Upper lobe of right lung (tissue), 1 donor: ENCODE measurements around the gene ABHD6. TPM values are rescaled to one million over a fixed set of nuclear protein-coding genes. Genes with fewer than 3 reads are reported as not detected.
A peak's percentile ranks its signal among the peaks of the same experiment; 100 is the strongest.

Source experiments
- ATAC-seq: fragments of 200-7000 bp; cut with Tn5 transposase; one replicate; pipeline ENCODE4 v1.9.1; 2020; ENCODE audit warnings: mild to moderate bottlenecking, moderate library complexity
- DNase-seq: peaks from one replicate; pipeline ENCODE4 v3.0.0-alpha.2; 2020
- H3K27ac ChIP-seq: fragments of 200-600 bp; one replicate; pipeline ENCODE4 v1.8.0; 2022
- H3K27me3 ChIP-seq: fragments of 200-600 bp; one replicate; pipeline ENCODE4 v1.8.0; 2022; ENCODE audit warnings: mild to moderate bottlenecking
- H3K36me3 ChIP-seq: fragments of 200-600 bp; one replicate; pipeline ENCODE4 v1.8.0; 2022
- H3K4me1 ChIP-seq: fragments of 200-600 bp; one replicate; pipeline ENCODE4 v1.8.0; 2022
- H3K4me3 ChIP-seq: fragments of 200-600 bp; one replicate; pipeline ENCODE4 v1.8.0; 2022; ENCODE audit warnings: mild to moderate bottlenecking
- H3K9me3 ChIP-seq: fragments of 200-600 bp; one replicate; pipeline ENCODE4 v1.8.0; 2022
- intact Hi-C: fragments of 100-400 bp; cut with DNase I; formaldehyde crosslinking; loops from one replicate; pipeline ENCODE4 v1.11.0; 2022
- total RNA-seq: library from RNA; stranded (reverse); fragmentation: NEBNext Ultra II Directional; extraction: Animal tissue kit (Norgen Biotek cat#: 25700); gene quantifications from one replicate; pipeline ENCODE4 v1.2.1, GENCODE V29; 2021
- TF ChIP-seq, protein P1 (sequence below): fragments of 200-600 bp; IDR thresholded peaks from one replicate; pipeline ENCODE4 v1.8.0; 2022; ENCODE audit warnings: antibody characterized with exemption
- donor health status: DM: no; HTN: yes; CAD: no; lungs with severe emphysema.

The ABHD6 gene
- total RNA-seq, 1 donor from 2014 or later: 19.1 TPM

GRCh38 chr3:58249358-58250092, 11.9 kb downstream of the ABHD6 start:
- Histone ChIP-seq H3K27me3 (no peaks in the 10 kb centered on the region), H3K36me3 (no peaks in the 10 kb centered on the region), H3K4me1 (peaks cover 3% of the 10 kb centered on the region), H3K27ac (no peak overlapping the region), H3K4me3 (no peak overlapping the region), H3K9me3 (no peaks in the 10 kb centered on the region)
- DNase-seq (no peak), ATAC-seq (peak; percentile 74)
- intact Hi-C loops: no loop called here
- TF ChIP-seq, protein P1, sequence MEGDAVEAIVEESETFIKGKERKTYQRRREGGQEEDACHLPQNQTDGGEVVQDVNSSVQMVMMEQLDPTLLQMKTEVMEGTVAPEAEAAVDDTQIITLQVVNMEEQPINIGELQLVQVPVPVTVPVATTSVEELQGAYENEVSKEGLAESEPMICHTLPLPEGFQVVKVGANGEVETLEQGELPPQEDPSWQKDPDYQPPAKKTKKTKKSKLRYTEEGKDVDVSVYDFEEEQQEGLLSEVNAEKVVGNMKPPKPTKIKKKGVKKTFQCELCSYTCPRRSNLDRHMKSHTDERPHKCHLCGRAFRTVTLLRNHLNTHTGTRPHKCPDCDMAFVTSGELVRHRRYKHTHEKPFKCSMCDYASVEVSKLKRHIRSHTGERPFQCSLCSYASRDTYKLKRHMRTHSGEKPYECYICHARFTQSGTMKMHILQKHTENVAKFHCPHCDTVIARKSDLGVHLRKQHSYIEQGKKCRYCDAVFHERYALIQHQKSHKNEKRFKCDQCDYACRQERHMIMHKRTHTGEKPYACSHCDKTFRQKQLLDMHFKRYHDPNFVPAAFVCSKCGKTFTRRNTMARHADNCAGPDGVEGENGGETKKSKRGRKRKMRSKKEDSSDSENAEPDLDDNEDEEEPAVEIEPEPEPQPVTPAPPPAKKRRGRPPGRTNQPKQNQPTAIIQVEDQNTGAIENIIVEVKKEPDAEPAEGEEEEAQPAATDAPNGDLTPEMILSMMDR: no peak

GRCh38 chr3:58250093-58250707, 12.6 kb downstream of the ABHD6 start:
- H3K4me3 ChIP-seq: no peak overlapping the region
- no peaks in the 10 kb centered on the region for H3K27me3 ChIP-seq
- TF ChIP-seq, protein P1: no peak
- no peaks in the 10 kb centered on the region for H3K36me3 ChIP-seq
- peaks cover 3% of the 10 kb centered on the region for H3K4me1 ChIP-seq
- H3K9me3 ChIP-seq: no peaks in the 10 kb centered on the region
- DNase-seq: no peak
- no peak overlapping the region for H3K27ac ChIP-seq
- intact Hi-C loops: no loop called here
- peak; percentile 67 for ATAC-seq

DNA sequence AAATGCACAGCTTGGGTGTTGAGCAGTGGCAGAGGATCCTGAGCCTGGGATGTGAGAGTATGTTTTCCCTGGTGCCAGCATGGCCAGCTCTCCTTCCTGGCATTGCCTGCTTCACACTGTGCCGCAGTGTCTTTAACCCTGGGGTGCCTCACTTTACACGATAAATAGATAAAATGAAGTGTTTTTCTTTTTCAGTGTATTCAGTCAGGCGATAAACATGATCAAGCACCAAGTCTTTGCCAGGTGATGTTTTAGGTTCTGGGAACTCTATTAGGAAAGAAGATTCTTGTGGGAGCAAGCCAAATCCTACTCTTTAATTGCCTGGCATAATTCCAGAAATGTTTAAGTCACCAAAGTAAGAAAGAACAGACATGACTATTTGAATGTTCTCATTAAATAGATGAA, 14.0 kb downstream of the ABHD6 start:
- ATAC-seq: no peak
- DNase-seq: no peak

DNA sequence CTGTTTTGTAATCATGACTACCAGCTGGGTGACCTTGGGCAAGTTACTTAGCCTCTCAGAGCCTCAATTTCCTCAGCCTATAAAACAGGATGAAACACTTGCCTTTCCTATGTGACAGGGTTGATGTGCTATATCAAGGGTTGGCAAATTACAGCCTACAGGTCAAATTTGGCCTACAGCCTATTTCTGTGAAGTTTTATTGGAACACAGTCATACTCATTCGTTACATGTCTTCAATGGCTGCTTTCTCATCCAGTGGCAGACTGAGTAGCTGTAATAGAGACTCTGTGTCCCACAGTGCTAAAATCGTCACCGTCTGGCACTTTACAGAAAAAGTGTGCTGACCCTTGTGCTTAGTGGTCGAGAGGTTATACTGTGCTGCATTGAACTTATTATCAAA, 16.6 kb downstream of the ABHD6 start:
- Histone ChIP-seq H3K36me3 (peaks cover 16% of the 10 kb centered on the region), H3K4me3 (no peak overlapping the region), H3K27ac (no peak overlapping the region), H3K4me1 (no peaks in the 10 kb centered on the region), H3K27me3 (no peaks in the 10 kb centered on the region), H3K9me3 (no peaks in the 10 kb centered on the region)
- TF ChIP-seq, protein P1: no peak
- intact Hi-C loops: no loop called here
- no peak for DNase-seq
- ATAC-seq: no peak

More for the DNA sequence above, 14.0 kb downstream of the ABHD6 start:
- Histone ChIP-seq H3K36me3 (no peaks in the 10 kb centered on the region), H3K4me3 (no peak overlapping the region), H3K9me3 (no peaks in the 10 kb centered on the region), H3K27me3 (no peaks in the 10 kb centered on the region), H3K27ac (no peak overlapping the region), H3K4me1 (peaks cover 3% of the 10 kb centered on the region)
- TF ChIP-seq, protein P1: no peak
- intact Hi-C loops: no loop called here

DNA sequence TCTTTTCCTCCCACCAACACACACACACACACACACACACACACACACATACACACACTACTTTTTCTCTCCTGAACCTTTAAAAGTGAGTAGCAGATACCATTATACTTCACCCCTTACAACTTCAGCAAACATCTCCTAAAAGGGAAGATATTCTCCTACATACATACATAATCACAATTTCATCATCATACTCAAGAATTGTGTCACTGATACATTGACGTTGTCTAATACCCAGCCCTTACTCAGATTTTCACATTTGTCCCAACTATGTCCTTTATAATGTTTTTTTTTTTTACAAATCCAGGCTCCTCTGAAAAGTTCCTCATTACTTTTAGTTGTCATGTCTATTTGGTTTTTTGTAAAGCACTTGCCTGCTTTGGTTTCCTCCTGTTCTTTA, 18.5 kb downstream of the ABHD6 start:
- no peak for ATAC-seq
- Histone ChIP-seq H3K27ac (no peak overlapping the region), H3K9me3 (no peaks in the 10 kb centered on the region), H3K27me3 (no peaks in the 10 kb centered on the region), H3K36me3 (peaks cover 20% of the 10 kb centered on the region), H3K4me1 (no peaks in the 10 kb centered on the region), H3K4me3 (no peak overlapping the region)
- TF ChIP-seq, protein P1: no peak
- intact Hi-C loops: no loop called here
- DNase-seq: no peak
